HL-60 (cell line): ENCODE results near the gene FES.

Experiments
- GABPA ChIP-seq: IDR thresholded peaks from 2 replicates; pipeline ENCODE4 v1.6.1; 2012; ENCODE audit warnings: low read depth
- POLR2AphosphoS5 ChIP-seq: IDR thresholded peaks from 2 replicates; pipeline ENCODE4 v1.6.1; 2012; ENCODE audit warnings: low read depth
- TF ChIP-seq, protein P1 (sequence below): IDR thresholded peaks from one replicate; pipeline ENCODE4 v1.5.1; 2011; ENCODE audit warnings: low read length, control low read depth, inconsistent platforms; ENCODE audit not compliant: insufficient read depth

- TF ChIP-seq, protein P1, sequence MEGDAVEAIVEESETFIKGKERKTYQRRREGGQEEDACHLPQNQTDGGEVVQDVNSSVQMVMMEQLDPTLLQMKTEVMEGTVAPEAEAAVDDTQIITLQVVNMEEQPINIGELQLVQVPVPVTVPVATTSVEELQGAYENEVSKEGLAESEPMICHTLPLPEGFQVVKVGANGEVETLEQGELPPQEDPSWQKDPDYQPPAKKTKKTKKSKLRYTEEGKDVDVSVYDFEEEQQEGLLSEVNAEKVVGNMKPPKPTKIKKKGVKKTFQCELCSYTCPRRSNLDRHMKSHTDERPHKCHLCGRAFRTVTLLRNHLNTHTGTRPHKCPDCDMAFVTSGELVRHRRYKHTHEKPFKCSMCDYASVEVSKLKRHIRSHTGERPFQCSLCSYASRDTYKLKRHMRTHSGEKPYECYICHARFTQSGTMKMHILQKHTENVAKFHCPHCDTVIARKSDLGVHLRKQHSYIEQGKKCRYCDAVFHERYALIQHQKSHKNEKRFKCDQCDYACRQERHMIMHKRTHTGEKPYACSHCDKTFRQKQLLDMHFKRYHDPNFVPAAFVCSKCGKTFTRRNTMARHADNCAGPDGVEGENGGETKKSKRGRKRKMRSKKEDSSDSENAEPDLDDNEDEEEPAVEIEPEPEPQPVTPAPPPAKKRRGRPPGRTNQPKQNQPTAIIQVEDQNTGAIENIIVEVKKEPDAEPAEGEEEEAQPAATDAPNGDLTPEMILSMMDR: no peak
- TF ChIP-seq GABPA: no peak
- no peak for TF ChIP-seq POLR2AphosphoS5
Observed at GRCh38 chr15:90879730-90880366, 4.5 kb upstream of the FES start.
